Body of pancreas (tissue), 4 donors: ENCODE measurements around the gene FFAR2. TPM values are rescaled to one million over a fixed set of nuclear protein-coding genes. Genes with fewer than 3 reads are reported as not detected.

Experiments
- ATAC-seq: fragments of 150-250 bp; one replicate; pipeline ENCODE4 v1.9.1; 2016
- DNase-seq, 4 donors: peaks; one replicate each; pipeline ENCODE4 v3.0.0-alpha.2; 2019
- H3K27ac ChIP-seq, 4 donors: fragments of 200-600 bp; sonication (generic); 1 replicate in 3 of 4; 2 replicates in 1 of 4; pipeline versions ENCODE4 v1.5.1 to v1.6.1; 2016 to 2019; ENCODE audit warnings: mild to moderate bottlenecking in 1 of 4, mixed read lengths in 1 of 4, moderate library complexity in 1 of 4
- H3K27me3 ChIP-seq, 2 donors: fragments of 200-600 bp; sonication (generic); one replicate each; pipeline ENCODE4 v1.6.0; 2016; ENCODE audit warnings: mild to moderate bottlenecking in 1 of 2
- H3K36me3 ChIP-seq, 2 donors: fragments of 200-600 bp; sonication (generic); replicated peaks in 1 of 2; 2 replicates each; pipeline ENCODE4 v1.5.1; 2016; ENCODE audit warnings: low read depth in 2 of 2; ENCODE audit not compliant: insufficient read depth in 1 of 2
- H3K4me1 ChIP-seq: fragments of 200-600 bp; sonication (generic); one replicate; pipeline ENCODE4 v1.6.0; 2016
- H3K4me3 ChIP-seq, 2 donors: fragments of 200-600 bp; sonication (generic); 1 replicate in 1 of 2; 2 replicates in 1 of 2; pipeline ENCODE4 v1.5.1; 2016 to 2019
- H3K9me3 ChIP-seq, 3 donors: fragments of 200-600 bp; sonication (generic); 1 replicate in 2 of 3; 2 replicates in 1 of 3; pipeline ENCODE4 v1.5.1; 2016
- CTCF ChIP-seq, 7 experiments: fragments of 450-650 bp in 4 of 7; fragments of 200-600 bp in 3 of 7; sonication (generic) in 3 of 7; IDR thresholded peaks; one replicate each; pipeline ENCODE4 v1.5.1; 2016 to 2019; ENCODE audit warnings: antibody characterized with exemption in 7 of 7
- POLR2A ChIP-seq, 3 donors: fragments of 450-650 bp; IDR thresholded peaks; one replicate each; pipeline ENCODE4 v1.6.1; 2016; ENCODE audit warnings: antibody characterized with exemption in 3 of 3, mild to moderate bottlenecking in 2 of 3
- WGBS, 2 donors: methylation state at CpG; one replicate each; pipeline ENCODE4 v1.1.5; 2017; 5-methylcytosine and 5-hydroxymethylcytosine counted together
- intact Hi-C: fragments of 100-400 bp; cut with DNase I; formaldehyde crosslinking; loops from one replicate; pipeline ENCODE4 v1.15.1; 2023
- total RNA-seq, 2 donors: library from RNA; depleted of rRNA; stranded (reverse); fragments of >200 nt; gene quantifications; one replicate each; pipeline ENCODE4 v1.1.0, GENCODE V29; 2016

FFAR2 gene
- total RNA-seq, 2 donors from 2014 or later = not detected

GRCh38 chr19:35438096-35438495 lies 10.0 kb upstream of the FFAR2 start:
- no peaks in the 10 kb centered on the region for H3K9me3 ChIP-seq
- no peak for ATAC-seq
- H3K27me3 ChIP-seq = no peaks in the 10 kb centered on the region
- no peak overlapping the region for H3K4me3 ChIP-seq
- peaks cover 53% of the 10 kb centered on the region for H3K4me1 ChIP-seq
- no peak overlapping the region for H3K27ac ChIP-seq
- WGBS, 2 donors = 90 to 93% methylated on average over 5 of the region's 5 CpGs
- no peak for DNase-seq
- TF ChIP-seq CTCF (IDR thresholded peaks at IDR 0.05) (no peak), POLR2A (IDR thresholded peaks at IDR 0.05) (no peak)
- H3K36me3 ChIP-seq = no peaks in the 10 kb centered on the region
- intact Hi-C loops = no loop called here

GRCh38 chr19:35438527-35438926 lies 9.5 kb upstream of the FFAR2 start:
- Histone ChIP-seq H3K9me3 (no peaks in the 10 kb centered on the region), H3K4me1 (peaks cover 53% of the 10 kb centered on the region), H3K4me3 (no peak overlapping the region), H3K36me3 (no peaks in the 10 kb centered on the region), H3K27me3 (no peaks in the 10 kb centered on the region), H3K27ac (no peak overlapping the region)
- ATAC-seq (no peak), DNase-seq (peak; percentile 64 to 78 (median 66))
- 26 to 29% methylated on average over 5 of the region's 5 CpGs for WGBS, 2 donors
- intact Hi-C loops = no loop called here
- no peak for TF ChIP-seq POLR2A (IDR thresholded peaks at IDR 0.05)
- TF ChIP-seq CTCF (IDR thresholded peaks at IDR 0.05) = no peak

- DNase-seq (no peak), ATAC-seq (no peak)
- intact Hi-C loops = no loop called here
- Histone ChIP-seq H3K36me3 (no peaks in the 10 kb centered on the region), H3K9me3 (no peaks in the 10 kb centered on the region), H3K27ac (no peak overlapping the region), H3K27me3 (no peaks in the 10 kb centered on the region), H3K4me1 (peaks cover 43% of the 10 kb centered on the region), H3K4me3 (no peak overlapping the region)
- WGBS, 2 donors = 89 to 94% methylated on average over 6 of the region's 6 CpGs
- TF ChIP-seq POLR2A (IDR thresholded peaks at IDR 0.05) = no peak
- TF ChIP-seq CTCF (IDR thresholded peaks at IDR 0.05) = no peak
Observed at GRCh38 chr19:35439921-35440320, 8.1 kb upstream of the FFAR2 start.

- DNase-seq = peak in 1 of 4 donors; percentile 50
- H3K4me3 ChIP-seq = no peak overlapping the region
- intact Hi-C loops = no loop called here
- no peak overlapping the region for H3K27ac ChIP-seq
- ATAC-seq = no peak
- peaks cover 21% of the 10 kb centered on the region for H3K4me1 ChIP-seq
- H3K36me3 ChIP-seq = no peaks in the 10 kb centered on the region
- TF ChIP-seq POLR2A (IDR thresholded peaks at IDR 0.05) (no peak), CTCF (IDR thresholded peaks at IDR 0.05) (no peak)
- H3K9me3 ChIP-seq = no peaks in the 10 kb centered on the region
- WGBS, 2 donors = 66 to 87% methylated on average over 7 of the region's 7 CpGs
- H3K27me3 ChIP-seq = no peaks in the 10 kb centered on the region
Observed at GRCh38 chr19:35442091-35442490, 6.0 kb upstream of the FFAR2 start.

GRCh38 chr19:35444735-35445134 lies 3.3 kb upstream of the FFAR2 start:
- Histone ChIP-seq H3K4me1 (peaks cover 8% of the 10 kb centered on the region), H3K27me3 (peaks cover 0 to 1% of the 10 kb centered on the region in 2 donors), H3K9me3 (no peaks in the 10 kb centered on the region), H3K27ac (no peak overlapping the region), H3K4me3 (no peak overlapping the region), H3K36me3 (no peaks in the 10 kb centered on the region)
- 64 to 82% methylated on average over 1 of the region's 1 CpG for WGBS, 2 donors
- DNase-seq = no peak
- intact Hi-C loops = no loop called here
- ATAC-seq = no peak
- no peak for TF ChIP-seq POLR2A (IDR thresholded peaks at IDR 0.05)
- no peak for TF ChIP-seq CTCF (IDR thresholded peaks at IDR 0.05)
